Measurements from ENCODE around the gene CALCOCO1.
"Not testable (repeated sequence)": the region's sequence is repeated elsewhere in the genome, so short reads cannot be mapped to it uniquely, and the experiment has no call there.

CALCOCO1 gene

GRCh38 chr12:53727310-53728041, at the start of gene CALCOCO1:
CALCOCO1 (minus strand) TSS chr12:53727452; CDS start chr12:53725242, 2,210 bp downstream.
- peak; percentile 90 to 93 for DNase-seq (ENCODE audit: low read depth in 2 of 2)

- DNase-seq (ENCODE audit: low read depth in 2 of 2): no peak
These were observed 49.6 kb upstream of the CALCOCO1 start for GRCh38 chr12:53776872-53777271.

GRCh38 chr12:53775478-53776145, 48.4 kb upstream of the CALCOCO1 start:
- no peak for DNase-seq (ENCODE audit: low read depth in 2 of 2)

GRCh38 chr12:53770281-53770680, 43.0 kb upstream of the CALCOCO1 start:
- DNase-seq (ENCODE audit: low read depth in 2 of 2): no peak

GRCh38 chr12:53768976-53769375, 41.7 kb upstream of the CALCOCO1 start:
- DNase-seq (ENCODE audit: low read depth in 2 of 2): no peak

GRCh38 chr12:53766881-53767280, 39.6 kb upstream of the CALCOCO1 start:
- DNase-seq (ENCODE audit: low read depth in 2 of 2): no peak

GRCh38 chr12:53765891-53766290, 38.6 kb upstream of the CALCOCO1 start:
- DNase-seq (ENCODE audit: low read depth in 2 of 2): no peak

- no peak for DNase-seq (ENCODE audit: low read depth in 2 of 2)
These were observed 37.4 kb upstream of the CALCOCO1 start for GRCh38 chr12:53764615-53765014.

GRCh38 chr12:53762793-53763192, 35.5 kb upstream of the CALCOCO1 start:
- not testable (repeated sequence) for DNase-seq (ENCODE audit: low read depth in 2 of 2)

- DNase-seq (ENCODE audit: low read depth in 2 of 2): no peak
These were observed 34.1 kb upstream of the CALCOCO1 start for GRCh38 chr12:53761306-53761705.

- DNase-seq (ENCODE audit: low read depth in 2 of 2): no peak
These were observed 32.0 kb upstream of the CALCOCO1 start for GRCh38 chr12:53759261-53759660.

GRCh38 chr12:53758730-53759103, 31.5 kb upstream of the CALCOCO1 start:
- DNase-seq (ENCODE audit: low read depth in 2 of 2): no peak

- DNase-seq (ENCODE audit: low read depth in 2 of 2): no peak
These were observed 31.0 kb upstream of the CALCOCO1 start for GRCh38 chr12:53758081-53758729.

GRCh38 chr12:53757101-53757770, 30.0 kb upstream of the CALCOCO1 start:
- peak; percentile 77 to 85 for DNase-seq (ENCODE audit: low read depth in 2 of 2)

GRCh38 chr12:53756300-53757100, 29.2 kb upstream of the CALCOCO1 start:
- DNase-seq (ENCODE audit: low read depth in 2 of 2): no peak

- no peak for DNase-seq (ENCODE audit: low read depth in 2 of 2)
These were observed 28.6 kb upstream of the CALCOCO1 start for GRCh38 chr12:53755893-53756292.

GRCh38 chr12:53755451-53755891, 28.2 kb upstream of the CALCOCO1 start:
- DNase-seq (ENCODE audit: low read depth in 2 of 2): no peak

GRCh38 chr12:53754633-53755264, 27.5 kb upstream of the CALCOCO1 start:
- no peak for DNase-seq (ENCODE audit: low read depth in 2 of 2)

GRCh38 chr12:53754188-53754585, 26.9 kb upstream of the CALCOCO1 start:
- DNase-seq (ENCODE audit: low read depth in 2 of 2): no peak

- no peak for DNase-seq (ENCODE audit: low read depth in 2 of 2)
These were observed 25.4 kb upstream of the CALCOCO1 start for GRCh38 chr12:53752621-53753020.

GRCh38 chr12:53752192-53752601, 24.9 kb upstream of the CALCOCO1 start:
- DNase-seq (ENCODE audit: low read depth in 2 of 2): no peak

All from stimulated activated CD8-positive, alpha-beta memory T cell treated with anti-CD3 and anti-CD28 coated beads, Interleukin-2, amount 100 ng/mL, for 48 hours (primary cell).